Ishikawa (cell line): ENCODE measurements around the gene C19orf38.

Experiments used
- EGR1 ChIP-seq: IDR thresholded peaks from 2 replicates; pipeline ENCODE4 v1.6.1; 2012
- MAX ChIP-seq: IDR thresholded peaks from 2 replicates; pipeline ENCODE4 v1.6.1; 2012
- RAD21 ChIP-seq: IDR thresholded peaks from 2 replicates; pipeline ENCODE4 v1.6.1; 2012; ENCODE audit warnings: low read depth

DNA sequence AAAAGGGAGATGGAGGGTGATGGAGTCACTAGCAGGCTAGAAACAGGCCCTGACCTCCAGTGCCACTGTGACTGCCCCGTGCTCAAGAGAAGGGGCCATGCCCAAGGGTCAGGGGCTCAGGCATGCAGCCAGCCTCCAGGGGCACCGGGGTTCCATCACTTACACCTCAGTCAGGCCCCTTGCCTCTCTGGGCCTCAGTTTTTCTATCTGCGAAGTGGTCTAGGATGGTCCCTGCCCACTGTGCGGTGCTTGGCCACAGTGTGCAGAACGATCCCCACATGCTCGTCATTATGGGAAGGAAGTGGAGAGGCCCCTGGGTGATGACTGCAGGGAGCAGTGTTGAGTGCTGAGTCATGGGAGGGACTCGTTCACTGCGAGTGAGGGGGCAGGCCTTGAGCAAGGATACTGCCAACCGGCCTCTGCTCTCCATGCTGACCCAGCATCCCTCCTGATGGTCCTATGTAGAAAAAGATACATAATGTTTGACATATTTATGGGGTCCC is 35.3 kb upstream of the C19orf38 start:
- TF ChIP-seq MAX (no peak), EGR1 (no peak), RAD21 (no peak)
